K562 (cell line): ENCODE data around the gene RPS2. TPM values are rescaled to one million over a fixed set of nuclear protein-coding genes. Genes with fewer than 3 reads are reported as not detected.

ENCODE experiments used
- ATAC-seq: fragments of 200-7000 bp; cut with Tn5 transposase; 3 replicates; pipeline ENCODE4 v1.9.1; 2020; ENCODE audit warnings: moderate library complexity
- BruUV-seq: library from RNA; stranded (reverse); fragments of 400-500 nt; replicated peaks from 2 replicates; lab custom pipeline; 2021; lab: Mats Ljungman, UMichigan
- CTCF ChIA-PET: fragments of 300-600 bp; formaldehyde crosslinking; extraction: SDS; loops from one replicate; lab custom pipeline; 2021; ENCODE audit warnings: low intra/inter-chr PET ratio; lab: Yijun Ruan, JAX
- POLR2A ChIA-PET: fragments of 300-600, 350-650 bp; sonication (Branson Sonifier 250); formaldehyde crosslinking; extraction: SDS; loops from one replicate; lab custom pipeline; 2021; ENCODE audit warnings: antibody characterized with exemption, inconsistent platforms; lab: Yijun Ruan, JAX
- DNase-seq, 4 experiments: peaks; one replicate each; pipeline versions ENCODE4 v3.0.0 to v3.0.0-alpha.2; 2011 to 2018; ENCODE audit warnings: low spot score in 3 of 4, mixed read lengths in 3 of 4; ENCODE audit errors: extremely low read depth in 1 of 4
- FAIRE-seq: peaks from 2 replicates; lab custom pipeline; 2011; peaks lifted over from hg19 to GRCh38; lab: Jason Lieb, UNC
- H2AFZ ChIP-seq: 2 replicates; pipeline ENCODE4 v1.6.0; 2011; ENCODE audit warnings: low read depth, low read length, control low read depth, inconsistent platforms
- H3K27ac ChIP-seq: fragments of 200-600 bp; 3 replicates; pipeline ENCODE4 v1.8.0; 2011; ENCODE audit warnings: low read depth, mild to moderate bottlenecking, control low read depth, inconsistent platforms, low read length, moderate library complexity, mixed read lengths; ENCODE audit errors: extremely low read depth
- H3K27me3 ChIP-seq, 2 experiments: fragments of 300-600 bp in 1 of 2; 2 replicates in 1 of 2; 3 replicates in 1 of 2; pipeline versions ENCODE4 v1.6.0 to v1.8.0; 2011; ENCODE audit warnings: inconsistent platforms in 2 of 2, low read length in 2 of 2, mild to moderate bottlenecking in 1 of 2, mixed read lengths in 1 of 2, moderate library complexity in 1 of 2; ENCODE audit not compliant: control insufficient read depth in 2 of 2, insufficient read depth in 2 of 2
- H3K36me3 ChIP-seq: fragments of 300-600 bp; 3 replicates; pipeline ENCODE4 v1.8.0; 2011; ENCODE audit warnings: mild to moderate bottlenecking, low read length, inconsistent platforms; ENCODE audit not compliant: control insufficient read depth, insufficient read depth
- H3K4me1 ChIP-seq, 2 experiments: fragments of 200-600 bp in 1 of 2; replicated peaks in 1 of 2; 2 replicates in 1 of 2; 3 replicates in 1 of 2; pipeline versions ENCODE4 v1.5.1 to v1.8.0; 2011; ENCODE audit warnings: inconsistent platforms in 2 of 2, low read length in 2 of 2, mild to moderate bottlenecking in 1 of 2, mixed read lengths in 1 of 2, moderate library complexity in 1 of 2; ENCODE audit not compliant: control insufficient read depth in 2 of 2, insufficient read depth in 2 of 2
- H3K4me2 ChIP-seq: 2 replicates; pipeline ENCODE4 v1.6.1; 2011; ENCODE audit warnings: low read length, control low read depth, inconsistent platforms, mixed read lengths; ENCODE audit not compliant: insufficient read depth
- H3K4me3 ChIP-seq: fragments of 200-600 bp; sonication (generic), shearing (Covaris generic); 2 replicates; pipeline ENCODE4 v1.5.1; 2016; ENCODE audit warnings: control low read depth, inconsistent platforms
- H3K79me2 ChIP-seq: fragments of 200-600 bp; 3 replicates; pipeline ENCODE4 v1.8.0; 2011; ENCODE audit warnings: low read length, inconsistent platforms; ENCODE audit not compliant: control insufficient read depth, insufficient read depth
- H3K9ac ChIP-seq, 2 experiments: 2 replicates each; pipeline versions ENCODE4 v1.6.0 to v1.6.1; 2011; ENCODE audit warnings: low read depth in 2 of 2, low read length in 2 of 2, control low read depth in 1 of 2, inconsistent platforms in 1 of 2, mild to moderate bottlenecking in 1 of 2, mixed read lengths in 1 of 2; ENCODE audit not compliant: insufficient read depth in 1 of 2
- H3K9me1 ChIP-seq: one replicate; pipeline ENCODE4 v1.6.0; 2011; ENCODE audit warnings: inconsistent platforms, mild to moderate bottlenecking, low read length, moderate library complexity; ENCODE audit not compliant: control insufficient read depth, insufficient read depth
- H3K9me3 ChIP-seq: replicated peaks from 2 replicates; pipeline ENCODE4 v1.5.1; 2011; ENCODE audit warnings: low read depth, low read length, inconsistent platforms; ENCODE audit not compliant: control insufficient read depth, insufficient read depth
- H4K20me1 ChIP-seq: replicated peaks from 2 replicates; pipeline ENCODE4 v1.6.1; 2011; ENCODE audit warnings: low read length, inconsistent platforms, mixed read lengths; ENCODE audit not compliant: control insufficient read depth, insufficient read depth
- CBFB ChIP-seq: sonication (generic); formaldehyde crosslinking; IDR thresholded peaks from 2 replicates; pipeline ENCODE4 v1.4.0; 2020; ENCODE audit warnings: mild to moderate bottlenecking, missing genetic modification reagents
- FOXK2 ChIP-seq, 2 experiments: fragments of 450-650 bp; IDR thresholded peaks in 1 of 2; conservative IDR thresholded peaks in 1 of 2; 2 replicates each; pipeline ENCODE4 v1.6.1; 2016; ENCODE audit warnings: low read depth in 2 of 2, mild to moderate bottlenecking in 1 of 2
- NBN ChIP-seq: fragments of 450-650 bp; IDR thresholded peaks from 2 replicates; pipeline ENCODE4 v1.6.1; 2016; ENCODE audit warnings: low read depth, mild to moderate bottlenecking
- POLR2G ChIP-seq: fragments of 200-400 bp; formaldehyde crosslinking; IDR thresholded peaks from 2 replicates; pipeline ENCODE4 v1.6.1; 2017; ENCODE audit warnings: low read depth, mild to moderate bottlenecking, antibody characterized with exemption, low read length, moderate library complexity
- RBFOX2 ChIP-seq: fragments of 200-400 bp; formaldehyde crosslinking; IDR thresholded peaks from 2 replicates; pipeline ENCODE4 v1.6.1; 2017; ENCODE audit warnings: low read depth, mild to moderate bottlenecking, low read length, moderate library complexity
- RBM14 ChIP-seq: fragments of 200-400 bp; formaldehyde crosslinking; IDR thresholded peaks from 2 replicates; pipeline ENCODE4 v1.6.1; 2018; ENCODE audit warnings: low read depth, mild to moderate bottlenecking, low read length, moderate library complexity, borderline replicate concordance; ENCODE audit not compliant: insufficient read depth
- SAFB2 ChIP-seq: fragments of 200-400 bp; formaldehyde crosslinking; IDR thresholded peaks from 2 replicates; pipeline ENCODE4 v1.6.1; 2018; ENCODE audit warnings: borderline replicate concordance, low read length, low read depth, moderate library complexity; ENCODE audit not compliant: severe bottlenecking
- ZBTB26 ChIP-seq: fragments of 450-650 bp; formaldehyde crosslinking; IDR thresholded peaks from 2 replicates; pipeline ENCODE4 v1.4.0; 2022; ENCODE audit warnings: missing genetic modification characterization
- ZNF518B ChIP-seq: fragments of 250-450 bp; sonication (Bioruptor Pico); IDR thresholded peaks from 2 replicates; pipeline ENCODE4 v1.5.0; 2021; ENCODE audit warnings: mild to moderate bottlenecking, moderate library complexity
- WGBS: fragments of 100-300 bp; shearing (Covaris generic); methylation state at CpG from one replicate; pipeline ENCODE4 v1.1.6; 2016; ENCODE audit warnings: low coverage, mixed read lengths; ENCODE audit not compliant: insufficient coverage; ENCODE audit errors: missing lambda C conversion rate; 5-methylcytosine and 5-hydroxymethylcytosine counted together
- in situ Hi-C: fragments of 300-500 bp; cut with MboI; formaldehyde crosslinking; loops from 4 replicates; pipeline ENCODE4 v1.15.0; 2018; ENCODE audit warnings: inconsistent platforms, mixed read lengths
- intact Hi-C: fragments of 100-400 bp; cut with micrococcal nuclease; formaldehyde crosslinking; loops from 2 replicates; pipeline ENCODE4 v1.14.2; 2022
- polyA plus RNA-seq, 8 experiments: library from polyadenylated mRNA; depleted of rRNA in 4 of 8; stranded (reverse) in 5 of 8; unstranded in 3 of 8; fragments of >200 nt; fragmentation: Nextera tagmentation in 2 of 8; fragmentation: Illumina TruSeq in 1 of 8; extraction: Ambion mirVana in 2 of 8; extraction: Trizol in 1 of 8; gene quantifications; 2 replicates each; pipeline versions ENCODE4 v1.2.1 to v1.2.3, GENCODE V29; 2011 to 2014; ENCODE audit warnings: inconsistent platforms in 1 of 8, missing spikeins in 1 of 8
- total RNA-seq, 7 experiments: library from RNA; depleted of rRNA in 6 of 7; stranded (reverse); fragments of >200 nt in 6 of 7; fragmentation: Illumina TruSeq in 2 of 7; extraction: Trizol in 2 of 7; gene quantifications; 2 replicates each; pipeline versions ENCODE4 v1.2.1 to v1.2.3, GENCODE V29; 2011 to 2021; ENCODE audit warnings: low replicate concordance in 1 of 7

Gene RPS2
- total and polyA plus RNA-seq, 9 of the 15 experiments (the other 6 are each of a cell fraction or from before 2014, with no cell fraction given): 834 to 4,794 (median 3,793) TPM

- intact Hi-C loops: no loop called here
- no peaks in the 10 kb centered on the region for H3K9me3 ChIP-seq
- ChIA-PET CTCF (no interaction called here), POLR2A (interaction anchor here (0.7 to 3.0 kb wide), 4 partner anchors 14 to 649 kb away, joined by 3 to 12 read pairs (median 4); partner anchors contain the start of gene TRAF7)
- H3K9ac ChIP-seq: peak overlapping the region in 1 of 2 experiments; percentile 64; a peak in 2 of 4 replicates
- H4K20me1 ChIP-seq: peaks cover 46% of the 10 kb centered on the region
- 89% methylated on average over 14 of the region's 21 CpGs for WGBS
- no peak overlapping the region for H2AFZ ChIP-seq
- FAIRE-seq (no peak), ATAC-seq (no peak), DNase-seq (no peak)
- no TSS peak for BruUV-seq
- H3K36me3 ChIP-seq: peaks cover 73% of the 10 kb centered on the region; the same call in 2 of the 3 replicates
- H3K4me2 ChIP-seq: no peak overlapping the region
- H3K27ac ChIP-seq: no peak overlapping the region
- H3K27me3 ChIP-seq: no peaks in the 10 kb centered on the region
- H3K79me2 ChIP-seq: peaks cover 79% of the 10 kb centered on the region
- H3K9me1 ChIP-seq: peaks cover 19% of the 10 kb centered on the region
- in situ Hi-C loops: no loop called here
- peak; percentile 1 for TF ChIP-seq POLR2G
- TF ChIP-seq FOXK2 (conservative IDR thresholded peaks at IDR 0.05 in 1 of 2, IDR thresholded peaks at IDR 0.05 in 1 of 2; ENCODE audit: low read depth in 2 of 2): no peak
- TF ChIP-seq RBFOX2: peak; percentile 69
- TF ChIP-seq RBM14: peak; percentile 11; the same call in 1 of the 2 replicates
- TF ChIP-seq ZBTB26 (CRISPR knock-in tag): no peak
- TF ChIP-seq NBN: no peak
- no peak for TF ChIP-seq SAFB2
- TF ChIP-seq CBFB (CRISPR knock-in tag): peak; percentile 18; the same call in 1 of the 2 replicates
- TF ChIP-seq ZNF518B (CRISPR knock-in tag): no peak
- peaks cover 25 to 95% of the 10 kb centered on the region in 2 experiments for H3K4me1 ChIP-seq
- no peak overlapping the region for H3K4me3 ChIP-seq
Observed at GRCh38 chr16:2005646-2006045, 41.0 kb upstream of the RPS2 start.
